Gastrocnemius medialis (tissue), 4 donors: Measurements from ENCODE around the gene ASF1B. TPM values are rescaled to one million over a fixed set of nuclear protein-coding genes. Genes with fewer than 3 reads are reported as not detected.

ENCODE experiments used
- ATAC-seq, 2 donors: fragments of 150-250 bp; one replicate each; pipeline ENCODE4 v1.9.1; 2016
- DNase-seq, 2 donors: peaks; one replicate each; pipeline ENCODE4 v3.0.0-alpha.2; 2019
- H3K27ac ChIP-seq, 4 donors: fragments of 200-600 bp; sonication (generic); 1 replicate in 1 of 4; 2 replicates in 3 of 4; pipeline ENCODE4 v1.5.1; 2016 to 2018; ENCODE audit warnings: mild to moderate bottlenecking in 2 of 4, moderate library complexity in 1 of 4
- H3K27me3 ChIP-seq, 3 donors: fragments of 200-600 bp; sonication (generic) in 2 of 3; 1 replicate in 1 of 3; 2 replicates in 2 of 3; pipeline versions ENCODE4 v1.5.1 to v1.6.0; 2016 to 2019; ENCODE audit warnings: mild to moderate bottlenecking in 1 of 3, moderate library complexity in 1 of 3
- H3K36me3 ChIP-seq, 2 donors: fragments of 200-600 bp; sonication (generic) in 1 of 2; one replicate each; pipeline ENCODE4 v1.5.1; 2017 to 2018
- H3K4me1 ChIP-seq, 2 donors: fragments of 200-600 bp; sonication (generic) in 1 of 2; one replicate each; pipeline ENCODE4 v1.5.1; 2016 to 2017; ENCODE audit warnings: mild to moderate bottlenecking in 2 of 2
- H3K4me3 ChIP-seq, 4 donors: fragments of 200-600 bp; sonication (generic) in 3 of 4; 1 replicate in 1 of 4; 2 replicates in 3 of 4; pipeline ENCODE4 v1.5.1; 2016 to 2019; ENCODE audit warnings: mild to moderate bottlenecking in 2 of 4
- H3K9me3 ChIP-seq, 3 donors: fragments of 200-600 bp; sonication (generic) in 2 of 3; 1 replicate in 1 of 3; 2 replicates in 2 of 3; pipeline ENCODE4 v1.5.1; 2016 to 2019
- POLR2A ChIP-seq, 2 donors: fragments of 450-650 bp; IDR thresholded peaks; one replicate each; pipeline ENCODE4 v1.6.1; 2017; ENCODE audit warnings: antibody characterized with exemption in 2 of 2, mild to moderate bottlenecking in 2 of 2, moderate library complexity in 2 of 2
- in situ Hi-C, 4 donors: fragments of 200-750 bp; cut with MboI; loops; one replicate each; pipeline versions ENCODE4 v1.15.0 to v1.8.0; 2017; ENCODE audit warnings: low sequenced_read_pairs in 4 of 4
- intact Hi-C: fragments of 100-400 bp; cut with DNase I; formaldehyde crosslinking; loops from one replicate; pipeline ENCODE4 v1.15.1; 2023; ENCODE audit warnings: low total_unique reads
- total RNA-seq, 4 donors: library from RNA; depleted of rRNA; stranded (reverse); fragments of >200 nt; gene quantifications; one replicate each; pipeline versions ENCODE4 v1.1.0 to v1.2.3, GENCODE V29; 2016
- TF ChIP-seq, protein P1 (sequence below), 5 experiments: fragments of 450-650 bp in 3 of 5; fragments of 200-600 bp in 2 of 5; sonication (generic) in 2 of 5; IDR thresholded peaks in 4 of 5; conservative IDR thresholded peaks in 1 of 5; 1 replicate in 4 of 5; 2 replicates in 1 of 5; pipeline ENCODE4 v1.5.1; 2016 to 2019; ENCODE audit warnings: antibody characterized with exemption in 5 of 5, mild to moderate bottlenecking in 3 of 5, moderate library complexity in 3 of 5

ASF1B gene
- total RNA-seq, 4 donors from 2014 or later: 1.2 to 4.1 (median 1.5) TPM; not detected in 1

DNA sequence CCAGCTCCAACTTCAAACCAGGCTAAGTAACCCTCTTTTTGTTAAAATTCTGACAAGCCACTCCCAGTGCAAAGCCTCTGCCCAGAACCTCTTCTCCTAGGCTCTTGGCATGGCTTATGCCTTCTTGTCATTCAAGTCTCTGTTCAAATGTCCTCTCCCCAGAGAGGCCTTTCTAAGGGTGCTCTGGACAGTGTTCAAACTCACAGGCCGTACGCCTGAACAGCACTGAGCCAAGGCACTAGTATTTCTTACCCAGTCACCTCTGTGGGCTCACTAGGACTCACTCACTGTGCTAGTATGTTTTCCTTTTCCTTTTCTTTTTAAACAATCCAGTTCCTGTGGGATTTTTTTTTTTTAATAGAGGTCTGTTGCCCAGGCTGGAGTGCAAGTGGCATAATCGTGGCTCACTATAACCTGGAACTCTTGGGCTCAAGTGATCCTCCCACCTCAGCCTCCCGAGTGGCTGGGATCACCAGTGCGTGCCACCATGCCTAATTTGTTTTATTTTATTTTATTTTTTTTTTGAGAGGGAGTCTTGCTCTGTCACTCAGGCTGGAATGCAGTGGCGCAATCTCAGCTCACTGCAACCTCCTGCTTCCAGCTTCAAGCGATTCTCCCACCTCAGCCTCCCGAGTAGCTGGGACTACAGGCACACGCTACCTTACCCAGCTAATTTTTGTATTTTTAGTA is 2.3 kb upstream of the ASF1B start:
- intact Hi-C loops: loop anchor here (5.0 kb wide), 3 partner anchors 131 to 269 kb away; partner anchors contain the start of gene RFX1
- DNase-seq: peak in 1 of 2 donors; percentile 30
- in situ Hi-C loops: no loop called here

DNA sequence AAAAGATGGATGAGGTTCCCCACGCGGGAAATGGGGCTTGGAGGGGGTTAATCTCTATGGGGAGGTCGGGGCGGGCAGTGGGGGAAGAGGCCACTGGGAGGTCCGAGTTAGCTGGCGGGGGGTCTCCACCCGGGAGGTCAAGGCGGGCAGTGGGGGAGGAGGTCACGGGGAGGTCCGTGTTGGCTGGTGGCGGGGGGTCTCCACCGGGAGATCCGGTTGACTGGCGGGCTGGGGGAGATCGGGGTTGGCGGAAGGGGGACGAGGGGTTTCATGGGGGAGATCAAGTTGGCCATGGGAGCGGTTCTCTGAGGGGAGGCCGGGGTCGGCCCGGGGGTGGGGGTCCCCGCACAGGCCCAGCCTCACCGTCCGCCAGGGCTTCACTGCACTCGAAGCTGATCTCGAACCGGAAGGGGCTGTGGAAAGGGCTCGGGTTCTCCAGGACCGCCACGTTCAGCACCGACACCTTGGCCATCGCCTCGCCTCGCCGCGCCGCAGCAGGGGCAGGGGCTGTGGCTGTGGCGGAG is 342 bp downstream of the ASF1B start:
- H3K9me3 ChIP-seq: no peaks in the 10 kb centered on the region
- peak overlapping the region; percentile 52 to 70 (median 64) for H3K4me3 ChIP-seq
- in situ Hi-C loops (no loop called here), intact Hi-C loops (loop anchor here (1.0 to 5.0 kb wide), 8 partner anchors 18 to 271 kb away; partner anchors contain the start of genes ADGRE5, DCAF15 and RFX1)
- H3K27me3 ChIP-seq: no peaks in the 10 kb centered on the region
- TF ChIP-seq, protein P1, sequence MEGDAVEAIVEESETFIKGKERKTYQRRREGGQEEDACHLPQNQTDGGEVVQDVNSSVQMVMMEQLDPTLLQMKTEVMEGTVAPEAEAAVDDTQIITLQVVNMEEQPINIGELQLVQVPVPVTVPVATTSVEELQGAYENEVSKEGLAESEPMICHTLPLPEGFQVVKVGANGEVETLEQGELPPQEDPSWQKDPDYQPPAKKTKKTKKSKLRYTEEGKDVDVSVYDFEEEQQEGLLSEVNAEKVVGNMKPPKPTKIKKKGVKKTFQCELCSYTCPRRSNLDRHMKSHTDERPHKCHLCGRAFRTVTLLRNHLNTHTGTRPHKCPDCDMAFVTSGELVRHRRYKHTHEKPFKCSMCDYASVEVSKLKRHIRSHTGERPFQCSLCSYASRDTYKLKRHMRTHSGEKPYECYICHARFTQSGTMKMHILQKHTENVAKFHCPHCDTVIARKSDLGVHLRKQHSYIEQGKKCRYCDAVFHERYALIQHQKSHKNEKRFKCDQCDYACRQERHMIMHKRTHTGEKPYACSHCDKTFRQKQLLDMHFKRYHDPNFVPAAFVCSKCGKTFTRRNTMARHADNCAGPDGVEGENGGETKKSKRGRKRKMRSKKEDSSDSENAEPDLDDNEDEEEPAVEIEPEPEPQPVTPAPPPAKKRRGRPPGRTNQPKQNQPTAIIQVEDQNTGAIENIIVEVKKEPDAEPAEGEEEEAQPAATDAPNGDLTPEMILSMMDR (IDR thresholded peaks at IDR 0.05 in 4 of 5, conservative IDR thresholded peaks at IDR 0.05 in 1 of 5): no peak
- TF ChIP-seq POLR2A (IDR thresholded peaks at IDR 0.05): no peak
- H3K27ac ChIP-seq: peak overlapping the region; percentile 70 to 78 (median 78)
- no peaks in the 10 kb centered on the region for H3K36me3 ChIP-seq
- H3K4me1 ChIP-seq: peaks cover 24 to 32% of the 10 kb centered on the region in 2 donors
- no peak for DNase-seq
- no peak for ATAC-seq

More for the DNA sequence above, 2.3 kb upstream of the ASF1B start:
- Histone ChIP-seq H3K27me3 (no peaks in the 10 kb centered on the region), H3K9me3 (no peaks in the 10 kb centered on the region), H3K4me3 (no peak overlapping the region), H3K36me3 (no peaks in the 10 kb centered on the region), H3K4me1 (peaks cover 24 to 32% of the 10 kb centered on the region in 2 donors), H3K27ac (peak overlapping the region; percentile 91 to 99 (median 98))
- TF ChIP-seq POLR2A (IDR thresholded peaks at IDR 0.05): no peak
- TF ChIP-seq, protein P1 (IDR thresholded peaks at IDR 0.05 in 4 of 5, conservative IDR thresholded peaks at IDR 0.05 in 1 of 5): no peak
- no peak for ATAC-seq

DNA sequence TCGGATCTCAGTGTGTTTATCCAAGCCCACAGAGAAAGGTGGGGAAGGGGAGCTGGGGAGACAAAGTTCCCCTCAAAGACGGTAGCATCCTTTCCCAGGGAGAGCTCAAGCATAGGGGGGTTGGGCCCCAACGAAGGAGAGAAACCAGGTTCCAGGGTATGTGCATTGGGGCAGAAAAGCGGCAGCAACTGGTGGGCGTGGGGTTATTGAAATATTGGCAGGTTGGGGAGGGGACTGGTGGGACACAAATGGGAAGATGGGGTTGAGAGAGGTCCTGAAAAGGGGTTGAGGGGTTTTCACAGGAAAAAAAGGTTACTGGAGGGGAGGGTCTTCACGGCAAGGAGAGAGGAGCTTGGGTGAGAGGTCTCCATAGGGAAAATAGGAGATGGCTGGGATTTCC is 1.0 kb downstream of the ASF1B start:
- intact Hi-C loops: loop anchor here (5.0 kb wide), 3 partner anchors 128 to 272 kb away; partner anchors contain the start of gene RFX1

DNA sequence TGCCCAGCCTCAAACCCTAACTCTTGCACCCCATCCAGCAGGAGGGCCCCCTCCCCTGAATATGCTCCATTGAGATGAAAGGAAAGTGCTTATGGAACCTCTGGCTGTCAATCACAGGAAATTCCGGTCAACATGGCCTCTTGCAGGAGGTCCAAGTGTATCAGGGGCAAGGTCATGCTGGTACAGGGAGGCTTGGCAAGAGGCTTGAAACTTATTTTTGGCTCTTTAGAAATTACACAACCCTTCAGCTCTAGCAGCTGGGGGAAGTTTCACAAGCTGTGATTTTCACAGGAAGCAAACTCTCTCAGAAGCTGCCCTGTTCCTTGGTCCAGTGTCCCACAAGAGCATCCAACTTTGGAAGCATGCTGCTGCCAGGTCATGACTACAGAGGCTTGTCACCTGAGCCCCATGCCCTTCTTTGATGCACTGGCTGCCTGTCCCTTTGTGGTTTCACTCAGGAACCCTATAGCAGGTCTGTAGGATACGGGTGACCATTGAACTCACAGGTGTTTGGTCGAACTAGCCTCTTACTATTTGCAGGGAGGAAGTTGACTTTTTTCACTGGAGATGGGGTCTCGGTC is 8.4 kb downstream of the ASF1B start:
- no peaks in the 10 kb centered on the region for H3K27me3 ChIP-seq
- peak overlapping the region in 1 of 4 donors; percentile 6 for H3K4me3 ChIP-seq
- intact Hi-C loops: loop anchor here (1.0 kb wide), 1 partner anchor 10 kb away; no protein-coding TSS in a partner anchor
- H3K27ac ChIP-seq: peak overlapping the region; percentile 86 to 96 (median 94)
- peaks cover 29 to 31% of the 10 kb centered on the region in 2 donors for H3K4me1 ChIP-seq
- in situ Hi-C loops: no loop called here
- no peaks in the 10 kb centered on the region for H3K9me3 ChIP-seq
- TF ChIP-seq, protein P1 (IDR thresholded peaks at IDR 0.05 in 4 of 5, conservative IDR thresholded peaks at IDR 0.05 in 1 of 5): no peak
- no peak for TF ChIP-seq POLR2A (IDR thresholded peaks at IDR 0.05)
- ATAC-seq (peak; percentile 88 to 95), DNase-seq (peak; percentile 75 to 95)
- H3K36me3 ChIP-seq: no peaks in the 10 kb centered on the region

More for the DNA sequence above, 1.0 kb downstream of the ASF1B start:
- no peak for ATAC-seq
- peak overlapping the region in 1 of 4 donors; percentile 78 for H3K27ac ChIP-seq
- no peaks in the 10 kb centered on the region for H3K27me3 ChIP-seq
- H3K36me3 ChIP-seq: no peaks in the 10 kb centered on the region
- peaks cover 28 to 32% of the 10 kb centered on the region in 2 donors for H3K4me1 ChIP-seq
- in situ Hi-C loops: no loop called here
- peak overlapping the region in 1 of 4 donors; percentile 64 for H3K4me3 ChIP-seq
- no peak for TF ChIP-seq POLR2A (IDR thresholded peaks at IDR 0.05)
- TF ChIP-seq, protein P1 (IDR thresholded peaks at IDR 0.05 in 4 of 5, conservative IDR thresholded peaks at IDR 0.05 in 1 of 5): no peak
- H3K9me3 ChIP-seq: no peaks in the 10 kb centered on the region
- no peak for DNase-seq
